Renal cortical epithelial cell (primary cell): Measurements from ENCODE around the gene HOXA5. TPM values are rescaled to one million over a fixed set of nuclear protein-coding genes. Genes with fewer than 3 reads are reported as not detected.

Experiments used
- DNase-seq: peaks from one replicate; pipeline ENCODE4 v3.0.0-alpha.2; 2011; ENCODE audit warnings: low read depth
- total RNA-seq: library from RNA; depleted of rRNA; stranded (reverse); fragments of >200 nt; gene quantifications from 2 replicates; pipeline ENCODE4 v1.2.3, GENCODE V29; 2014

Gene HOXA5
- total RNA-seq, 1 donor from 2014 or later = 34.2 TPM

DNA sequence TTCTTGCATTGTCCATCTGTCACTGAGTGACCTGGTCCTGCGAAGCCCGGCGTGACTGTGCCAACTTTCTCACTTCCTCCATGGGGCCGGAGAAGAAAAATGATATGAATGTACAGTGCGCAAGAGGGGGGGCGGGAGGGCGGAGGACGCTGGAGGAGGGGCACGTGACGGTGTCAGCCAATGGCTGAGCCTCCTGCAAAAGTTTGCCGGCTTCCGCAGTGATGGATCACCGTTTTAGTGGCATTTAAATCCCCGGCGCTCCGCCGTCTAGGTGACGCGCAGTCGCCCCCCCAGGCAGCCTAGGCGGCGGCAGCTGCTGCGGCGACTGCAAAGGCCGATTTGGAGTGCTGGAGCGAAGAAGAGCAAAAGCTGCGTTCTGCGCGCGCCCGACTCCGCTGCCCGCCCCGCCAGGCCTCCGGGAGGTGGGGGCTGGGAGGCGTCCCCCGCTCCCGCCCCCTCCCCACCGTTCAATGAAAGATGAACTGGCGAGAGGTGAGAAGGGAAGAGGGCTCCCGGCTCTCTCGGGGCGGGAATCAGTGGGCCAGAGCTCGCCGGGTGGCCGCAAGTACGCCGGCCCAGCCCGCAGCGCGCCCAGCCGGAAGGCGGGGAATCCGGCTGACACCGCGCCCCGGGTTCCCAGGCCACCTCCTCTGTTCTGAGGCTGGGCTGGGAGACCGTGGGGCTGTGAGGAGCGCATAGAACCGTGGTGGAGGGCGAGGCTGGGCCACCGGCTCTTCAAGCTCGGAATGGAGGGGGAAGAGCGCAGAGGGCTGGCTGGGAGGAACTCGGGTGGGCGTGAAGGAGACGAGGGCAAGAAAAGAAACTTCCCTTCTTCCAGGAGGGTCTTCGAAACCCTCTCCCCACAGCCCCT is 47.3 kb downstream of the HOXA5 start, which contains the start of gene HOXA1:
HOXA1 (minus strand) TSS at position 104 of the 871 bp plus-strand sequence; CDS start at position 16, 88 bp downstream.
- peak; percentile 87 for DNase-seq

DNA sequence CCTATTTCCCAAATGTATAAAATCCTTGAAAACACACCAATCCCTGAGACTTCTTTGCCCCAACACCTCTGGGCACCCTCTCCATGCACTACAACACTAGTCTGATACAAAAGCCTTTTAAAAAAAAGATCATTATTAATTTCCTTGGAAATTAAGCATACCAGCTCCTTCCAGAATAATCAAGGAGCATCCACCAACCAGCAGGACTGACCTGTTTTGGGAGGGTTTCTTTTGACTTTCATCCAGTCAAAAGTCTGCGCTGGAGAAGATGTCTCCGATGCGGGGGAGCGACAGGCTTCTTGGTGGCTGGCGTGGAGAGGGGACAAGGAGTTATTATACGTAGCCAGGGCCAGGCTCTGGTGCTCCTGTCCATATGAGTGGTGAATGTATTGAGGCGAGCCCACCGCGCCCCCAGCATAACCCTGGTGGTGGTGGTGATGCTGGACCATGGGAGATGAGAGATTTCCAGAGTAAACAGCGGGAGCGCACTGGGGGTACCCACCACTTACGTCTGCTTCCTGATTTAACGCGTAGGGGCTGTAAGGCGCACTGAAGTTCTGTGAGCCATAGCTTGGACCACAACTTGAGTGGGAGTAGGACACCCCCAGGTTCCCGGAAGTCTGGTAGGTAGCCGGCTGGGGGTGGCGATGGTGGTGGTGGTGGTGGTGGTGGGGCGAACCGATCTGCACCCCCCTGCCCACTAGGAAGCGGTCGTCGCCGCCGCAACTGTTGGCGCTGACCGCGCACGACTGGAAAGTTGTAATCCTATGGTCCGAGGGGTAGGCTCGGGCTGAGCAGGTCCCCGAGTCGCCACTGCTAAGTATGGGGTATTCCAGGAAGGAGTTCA is 48.2 kb downstream of the HOXA5 start:
- no peak for DNase-seq

DNA sequence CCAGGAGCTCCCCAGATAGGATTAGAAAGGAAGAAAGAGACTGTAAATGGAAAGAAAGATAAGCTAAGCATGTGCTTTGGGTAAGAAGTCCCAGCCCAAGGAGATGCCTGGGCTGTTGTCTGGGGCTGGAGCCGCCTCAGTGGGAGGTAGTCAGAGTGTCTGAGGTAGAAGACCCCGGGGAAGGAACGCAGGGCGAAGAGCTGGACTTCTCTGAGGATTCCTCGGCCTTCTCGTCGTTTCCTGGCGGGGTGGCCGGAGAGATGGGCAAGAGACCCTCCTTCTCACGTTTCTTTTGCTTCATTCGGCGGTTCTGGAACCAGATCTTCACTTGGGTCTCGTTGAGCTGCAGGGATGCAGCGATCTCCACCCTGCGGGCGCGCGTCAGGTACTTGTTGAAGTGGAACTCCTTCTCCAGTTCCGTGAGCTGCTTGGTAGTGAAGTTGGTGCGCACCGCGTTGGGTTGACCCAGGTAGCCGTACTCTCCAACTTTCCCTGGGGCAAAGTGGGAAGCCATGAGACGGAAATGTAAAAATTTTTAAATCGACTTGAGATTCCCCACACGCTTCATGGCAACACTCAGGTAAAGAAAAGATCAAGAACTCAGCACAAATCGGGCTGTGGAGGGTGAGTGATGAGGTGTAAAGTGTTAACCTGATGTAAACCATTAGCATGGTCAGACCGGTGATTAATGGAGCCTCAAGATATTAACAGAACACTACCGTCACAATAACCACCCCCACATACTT is 49.0 kb downstream of the HOXA5 start:
- no peak for DNase-seq

DNA sequence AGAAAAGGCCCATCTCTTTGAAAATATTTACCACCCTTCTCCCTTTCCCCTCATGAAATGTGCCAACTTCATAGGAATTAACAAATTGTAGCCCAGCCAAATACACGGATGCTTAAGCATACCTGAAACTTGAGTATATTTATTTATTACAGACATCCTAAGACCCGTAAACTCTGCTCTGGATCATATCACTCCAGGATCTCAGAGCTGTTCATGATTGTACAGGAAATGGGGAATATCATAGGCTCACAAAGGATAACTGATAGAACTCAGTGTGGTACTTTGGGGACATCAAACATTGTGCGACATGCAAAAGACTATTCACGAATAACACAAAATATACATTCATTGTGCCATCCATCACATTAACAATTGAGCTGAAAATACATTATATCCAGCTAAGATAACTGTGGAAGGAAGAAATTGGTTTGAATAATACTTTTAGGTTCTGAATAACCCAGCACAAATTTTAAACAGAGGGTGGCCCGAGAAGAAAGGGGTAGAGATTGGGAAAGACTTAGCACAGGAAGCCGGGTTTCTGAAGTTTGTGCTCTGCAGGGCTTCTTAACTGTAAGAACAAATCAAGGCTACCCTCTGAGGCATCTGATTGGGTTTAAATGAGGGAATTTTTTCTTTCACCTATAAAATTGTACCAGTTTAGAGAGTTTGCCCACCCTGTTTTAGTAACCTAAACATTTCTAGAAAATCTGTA is 50.1 kb downstream of the HOXA5 start:
- no peak for DNase-seq

DNA sequence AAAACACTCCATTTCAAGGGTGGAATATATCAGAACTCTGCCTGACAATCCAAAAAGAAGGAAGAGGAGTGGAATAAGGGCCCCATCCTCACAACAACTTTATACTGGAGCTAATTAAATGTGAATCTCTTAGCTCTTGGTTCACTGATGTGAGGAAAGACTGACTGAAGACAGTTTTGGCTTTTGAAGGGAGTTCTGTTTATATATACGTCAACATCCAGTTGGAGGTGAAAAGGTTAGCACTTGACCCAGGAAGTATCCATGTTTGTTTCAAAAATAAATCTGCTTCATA is 50.7 kb downstream of the HOXA5 start:
- DNase-seq = no peak

DNA sequence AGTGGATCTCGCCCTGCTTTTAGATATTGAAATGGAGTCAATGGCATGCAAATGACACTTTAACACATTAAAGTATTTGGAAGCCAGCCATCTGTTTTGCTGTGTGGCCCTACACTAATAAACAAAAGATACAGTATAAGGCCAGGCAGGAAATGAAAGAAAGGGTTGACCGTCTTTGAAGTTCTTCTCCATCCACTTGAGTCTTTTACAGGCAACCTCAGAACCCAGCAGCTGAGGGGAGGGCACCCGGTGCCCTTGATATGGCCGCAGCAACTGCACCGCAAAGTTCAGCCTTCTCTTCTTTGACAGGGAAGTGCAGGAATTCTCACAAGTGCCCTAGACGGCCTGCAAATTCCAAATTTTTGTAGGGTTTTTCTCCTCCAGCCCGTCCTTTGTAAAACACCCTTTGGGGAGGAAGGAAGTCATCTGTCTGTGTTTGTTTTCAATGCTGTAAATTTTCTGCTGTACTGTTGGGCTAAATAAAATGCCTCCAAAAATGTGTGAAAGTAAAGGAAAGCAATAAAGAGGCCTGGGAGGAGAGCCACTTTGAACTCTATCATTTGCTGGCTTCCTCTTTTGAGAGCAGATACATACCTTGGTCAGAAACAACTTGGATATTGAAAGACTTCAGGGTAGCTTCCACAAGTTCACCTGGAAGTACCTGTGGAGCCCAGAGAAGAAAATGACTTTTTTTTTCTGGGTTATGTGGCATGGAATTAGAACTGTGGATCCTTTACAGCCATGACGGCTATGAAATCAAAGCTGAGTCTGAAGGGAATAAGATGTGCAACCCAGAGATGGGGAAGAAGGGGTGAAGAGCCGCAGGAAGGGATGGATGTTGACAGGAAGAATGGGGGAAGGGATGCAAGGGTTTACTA is 51.3 kb downstream of the HOXA5 start:
- no peak for DNase-seq

DNA sequence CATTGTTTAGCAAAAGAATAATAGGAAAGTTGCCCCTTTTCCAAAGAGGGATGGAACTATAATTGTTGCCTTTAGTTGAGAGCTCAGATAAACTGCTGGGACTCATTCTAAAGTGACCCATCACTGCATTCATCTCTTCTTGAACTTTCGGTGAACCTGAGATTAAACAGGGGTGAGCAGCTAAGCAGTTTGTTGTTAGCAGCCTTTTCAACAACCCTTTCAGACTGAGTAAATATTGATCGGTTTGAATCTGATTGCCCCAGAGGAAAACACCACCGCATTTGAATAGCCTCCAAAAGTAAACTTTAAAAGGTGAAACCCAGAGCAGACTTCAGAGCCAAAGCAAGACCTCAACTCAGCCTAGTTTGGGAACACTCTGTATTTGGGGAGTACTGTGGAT is 52.4 kb downstream of the HOXA5 start:
- no peak for DNase-seq

Other genes starting within 250 kb of the HOXA5 start
- 1.0 and 1.8 TPM in 2 replicates for gene HOXA1, start 47.7 kb downstream of the HOXA5 start, total RNA-seq
- gene HOXA2, start 41.0 kb downstream of the HOXA5 start, total RNA-seq = 0.35 and 1.9 TPM in 2 replicates
- 0.17 and 0.75 TPM in 2 replicates for gene HOXA4, start 12.9 kb downstream of the HOXA5 start, total RNA-seq
- 2.8 and 22.0 TPM in 2 replicates for gene HOXA6, start 4.1 kb upstream of the HOXA5 start, total RNA-seq
- 4.2 and 7.2 TPM in 2 replicates for gene HOXA3, start 8.9 kb upstream of the HOXA5 start, total RNA-seq
- gene HOXA7, start 13.0 kb upstream of the HOXA5 start, total RNA-seq = 1.2 and 12.0 TPM in 2 replicates
- gene HOXA9, start 21.9 kb upstream of the HOXA5 start, total RNA-seq = 22.6 and 70.8 TPM in 2 replicates
- 11.5 and 27.3 TPM in 2 replicates for gene HOXA10, start 30.6 kb upstream of the HOXA5 start, total RNA-seq
- gene HOXA11, start 41.6 kb upstream of the HOXA5 start, total RNA-seq = 1.7 and 5.4 TPM in 2 replicates
- under 0.01 TPM in 1 of 2 replicates, not detected in the other for gene HOXA13, start 56.4 kb upstream of the HOXA5 start, total RNA-seq
- not detected in 2 replicates for gene EVX1, start 99.1 kb upstream of the HOXA5 start, total RNA-seq